ENCODE measurements around the gene MYRF. TPM values are rescaled to one million over a fixed set of nuclear protein-coding genes. Genes with fewer than 3 reads are reported as not detected.

MYRF gene
- total and polyA plus RNA-seq, 2 of the 13 experiments (the other 11 are each of a cell fraction or from before 2014, with no cell fraction given): 10.2 to 25.9 TPM

DNA sequence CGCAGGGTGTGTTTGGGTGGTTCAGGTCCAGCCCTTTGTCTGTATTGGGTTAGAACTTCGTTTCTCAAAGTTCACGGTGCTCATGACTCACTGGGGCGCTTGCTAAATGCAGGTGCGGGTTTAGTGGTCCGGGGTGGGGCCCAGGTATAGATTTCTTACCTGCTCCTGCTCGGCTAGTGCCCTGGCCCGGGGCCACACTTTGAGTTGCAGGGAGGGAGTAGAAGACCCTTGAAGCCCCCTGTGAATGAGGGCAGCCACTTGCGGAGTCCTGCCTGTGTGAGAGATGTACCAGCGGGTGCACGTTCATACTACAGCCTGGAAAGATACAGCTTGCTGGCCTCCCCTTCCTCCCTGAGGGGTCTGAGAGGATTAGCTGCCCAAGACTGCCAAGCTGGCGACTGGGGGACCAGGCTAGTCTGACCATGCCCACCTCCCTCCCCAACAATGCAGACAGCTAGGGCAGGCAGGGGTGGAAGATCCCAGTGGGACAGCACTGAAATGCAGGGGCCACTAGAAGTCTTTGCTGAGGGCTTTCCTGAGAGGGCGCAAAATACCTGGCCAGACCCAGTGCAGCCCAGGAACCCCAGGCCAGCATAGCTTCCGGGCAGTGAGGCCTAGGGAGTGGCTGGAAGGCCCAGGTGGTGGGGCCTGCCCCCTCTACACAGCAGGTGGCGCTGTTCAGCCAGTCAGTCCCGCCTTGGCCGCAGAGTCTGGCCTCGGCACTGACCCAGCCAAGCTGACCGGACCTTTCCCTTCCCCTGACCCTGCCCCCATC lies 5.1 kb upstream of the MYRF start (continued):
- TF ChIP-seq ZFX (CRISPR knock-in tag; IDR thresholded peaks at IDR 0.05; ENCODE audit: low read depth) (peak; percentile 98), PITX1 (CRISPR knock-in tag; IDR thresholded peaks at IDR 0.05) (peak; percentile 30; the same call in 1 of the 2 replicates), SPEN (CRISPR knock-in tag; IDR thresholded peaks at IDR 0.05; ENCODE audit: low read depth) (peak; percentile 65; the same call in 1 of the 2 replicates), ZNF598 (CRISPR knock-in tag; IDR thresholded peaks at IDR 0.05; ENCODE audit: borderline replicate concordance) (peak; percentile 55; the same call in 1 of the 2 replicates), ZNF329 (CRISPR knock-in tag; IDR thresholded peaks at IDR 0.05; ENCODE audit: low read depth) (peak; percentile 57; the same call in 1 of the 2 replicates), SP5 (CRISPR knock-in tag; IDR thresholded peaks at IDR 0.05; ENCODE audit: borderline replicate concordance, low read depth) (peak; percentile 33; the same call in 1 of the 2 replicates), SIX4 (CRISPR knock-in tag; IDR thresholded peaks at IDR 0.05) (no peak), ZNF235 (CRISPR knock-in tag; IDR thresholded peaks at IDR 0.05; ENCODE audit: borderline replicate concordance) (0 out of 2 replicates have a peak, but pooled peaks have one; percentile 12), ZEB1 (IDR thresholded peaks at IDR 0.05; ENCODE audit: insufficient replicate concordance, low read depth) (peak; percentile 36), ZBTB38 (CRISPR knock-in tag; IDR thresholded peaks at IDR 0.05) (peak; percentile 36; the same call in 1 of the 2 replicates), ELF1 (CRISPR knock-in tag; IDR thresholded peaks at IDR 0.05) (peak; percentile 72), POLR2G (IDR thresholded peaks at IDR 0.05; ENCODE audit: low read depth, low read length) (0 out of 2 replicates have a peak, but pooled peaks have one; percentile 22), GABPA (IDR thresholded peaks at IDR 0.05; ENCODE audit: low read depth, low read length) (no peak), GABPA (CRISPR knock-in tag; IDR thresholded peaks at IDR 0.05; ENCODE audit: low read depth) (peak; percentile 58), MEIS1 (CRISPR knock-in tag; IDR thresholded peaks at IDR 0.05; ENCODE audit: borderline replicate concordance) (peak; percentile 71), RAD21 (CRISPR knock-in tag; IDR thresholded peaks at IDR 0.05) (peak; percentile 97)
- TF ChIP-seq, protein P1, sequence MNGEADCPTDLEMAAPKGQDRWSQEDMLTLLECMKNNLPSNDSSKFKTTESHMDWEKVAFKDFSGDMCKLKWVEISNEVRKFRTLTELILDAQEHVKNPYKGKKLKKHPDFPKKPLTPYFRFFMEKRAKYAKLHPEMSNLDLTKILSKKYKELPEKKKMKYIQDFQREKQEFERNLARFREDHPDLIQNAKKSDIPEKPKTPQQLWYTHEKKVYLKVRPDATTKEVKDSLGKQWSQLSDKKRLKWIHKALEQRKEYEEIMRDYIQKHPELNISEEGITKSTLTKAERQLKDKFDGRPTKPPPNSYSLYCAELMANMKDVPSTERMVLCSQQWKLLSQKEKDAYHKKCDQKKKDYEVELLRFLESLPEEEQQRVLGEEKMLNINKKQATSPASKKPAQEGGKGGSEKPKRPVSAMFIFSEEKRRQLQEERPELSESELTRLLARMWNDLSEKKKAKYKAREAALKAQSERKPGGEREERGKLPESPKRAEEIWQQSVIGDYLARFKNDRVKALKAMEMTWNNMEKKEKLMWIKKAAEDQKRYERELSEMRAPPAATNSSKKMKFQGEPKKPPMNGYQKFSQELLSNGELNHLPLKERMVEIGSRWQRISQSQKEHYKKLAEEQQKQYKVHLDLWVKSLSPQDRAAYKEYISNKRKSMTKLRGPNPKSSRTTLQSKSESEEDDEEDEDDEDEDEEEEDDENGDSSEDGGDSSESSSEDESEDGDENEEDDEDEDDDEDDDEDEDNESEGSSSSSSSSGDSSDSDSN (CRISPR knock-in tag; IDR thresholded peaks at IDR 0.05): peak; percentile 72
- TF ChIP-seq, protein P2, sequence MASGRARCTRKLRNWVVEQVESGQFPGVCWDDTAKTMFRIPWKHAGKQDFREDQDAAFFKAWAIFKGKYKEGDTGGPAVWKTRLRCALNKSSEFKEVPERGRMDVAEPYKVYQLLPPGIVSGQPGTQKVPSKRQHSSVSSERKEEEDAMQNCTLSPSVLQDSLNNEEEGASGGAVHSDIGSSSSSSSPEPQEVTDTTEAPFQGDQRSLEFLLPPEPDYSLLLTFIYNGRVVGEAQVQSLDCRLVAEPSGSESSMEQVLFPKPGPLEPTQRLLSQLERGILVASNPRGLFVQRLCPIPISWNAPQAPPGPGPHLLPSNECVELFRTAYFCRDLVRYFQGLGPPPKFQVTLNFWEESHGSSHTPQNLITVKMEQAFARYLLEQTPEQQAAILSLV (CRISPR knock-in tag; IDR thresholded peaks at IDR 0.05; ENCODE audit: borderline replicate concordance): peak; percentile 66; the same call in 1 of the 2 replicates
- TF ChIP-seq, protein P3, sequence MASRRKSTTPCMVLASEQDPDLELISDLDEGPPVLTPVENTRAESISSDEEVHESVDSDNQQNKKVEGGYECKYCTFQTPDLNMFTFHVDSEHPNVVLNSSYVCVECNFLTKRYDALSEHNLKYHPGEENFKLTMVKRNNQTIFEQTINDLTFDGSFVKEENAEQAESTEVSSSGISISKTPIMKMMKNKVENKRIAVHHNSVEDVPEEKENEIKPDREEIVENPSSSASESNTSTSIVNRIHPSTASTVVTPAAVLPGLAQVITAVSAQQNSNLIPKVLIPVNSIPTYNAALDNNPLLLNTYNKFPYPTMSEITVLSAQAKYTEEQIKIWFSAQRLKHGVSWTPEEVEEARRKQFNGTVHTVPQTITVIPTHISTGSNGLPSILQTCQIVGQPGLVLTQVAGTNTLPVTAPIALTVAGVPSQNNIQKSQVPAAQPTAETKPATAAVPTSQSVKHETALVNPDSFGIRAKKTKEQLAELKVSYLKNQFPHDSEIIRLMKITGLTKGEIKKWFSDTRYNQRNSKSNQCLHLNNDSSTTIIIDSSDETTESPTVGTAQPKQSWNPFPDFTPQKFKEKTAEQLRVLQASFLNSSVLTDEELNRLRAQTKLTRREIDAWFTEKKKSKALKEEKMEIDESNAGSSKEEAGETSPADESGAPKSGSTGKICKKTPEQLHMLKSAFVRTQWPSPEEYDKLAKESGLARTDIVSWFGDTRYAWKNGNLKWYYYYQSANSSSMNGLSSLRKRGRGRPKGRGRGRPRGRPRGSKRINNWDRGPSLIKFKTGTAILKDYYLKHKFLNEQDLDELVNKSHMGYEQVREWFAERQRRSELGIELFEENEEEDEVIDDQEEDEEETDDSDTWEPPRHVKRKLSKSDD (CRISPR knock-in tag; IDR thresholded peaks at IDR 0.05; ENCODE audit: low read depth): 0 out of 2 replicates have a peak, but pooled peaks have one; percentile 42

Data from HepG2 (cell line).